Glomerular visceral epithelial cell (primary cell): ENCODE results near the gene ZNF593.

Experiments used
- DNase-seq: peaks from one replicate; pipeline ENCODE4 v3.0.0-alpha.2; 2016; ENCODE audit errors: extremely low spot score

Gene ZNF593

DNA sequence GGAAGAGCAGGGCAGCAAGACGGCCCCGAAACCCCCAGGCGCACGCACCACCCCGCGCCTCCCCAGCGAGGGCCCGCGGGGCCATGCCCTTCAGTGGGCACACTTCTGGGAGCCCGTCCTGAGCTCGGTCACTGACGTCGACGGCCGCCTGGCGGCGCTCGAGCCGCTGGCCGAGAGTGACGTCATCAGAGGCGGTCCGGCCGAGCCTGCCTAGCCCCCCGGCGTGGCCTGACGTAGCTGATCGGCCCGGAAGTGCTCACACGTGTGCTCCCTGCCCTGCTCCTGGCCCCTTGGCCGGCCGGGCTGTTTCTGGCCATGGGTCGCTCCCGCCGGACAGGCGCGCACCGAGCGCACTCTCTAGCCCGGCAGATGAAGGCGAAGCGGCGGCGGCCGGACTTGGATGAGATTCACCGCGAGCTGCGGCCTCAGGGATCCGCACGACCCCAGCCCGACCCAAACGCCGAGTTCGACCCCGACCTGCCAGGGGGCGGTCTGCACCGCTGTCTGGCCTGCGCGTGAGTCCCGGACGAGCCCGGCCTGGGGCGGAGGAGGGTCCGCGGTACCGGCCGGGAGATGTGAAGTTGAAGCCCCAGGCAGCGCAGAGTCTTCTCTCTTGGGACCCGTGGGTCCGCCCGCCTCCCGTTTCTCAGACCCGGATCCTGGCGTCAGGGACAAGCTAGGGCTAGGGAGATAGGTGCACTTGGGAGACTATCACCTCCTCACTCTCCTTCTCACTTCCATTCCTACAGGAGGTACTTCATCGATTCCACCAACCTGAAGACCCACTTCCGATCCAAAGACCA lies at the start of gene ZNF593:
Gene ZNF593 (plus strand): TSS at position 240 of the 803 bp plus-strand sequence. CDS start 76 bp downstream, at position 316.
- peak; percentile 92 for DNase-seq

DNA sequence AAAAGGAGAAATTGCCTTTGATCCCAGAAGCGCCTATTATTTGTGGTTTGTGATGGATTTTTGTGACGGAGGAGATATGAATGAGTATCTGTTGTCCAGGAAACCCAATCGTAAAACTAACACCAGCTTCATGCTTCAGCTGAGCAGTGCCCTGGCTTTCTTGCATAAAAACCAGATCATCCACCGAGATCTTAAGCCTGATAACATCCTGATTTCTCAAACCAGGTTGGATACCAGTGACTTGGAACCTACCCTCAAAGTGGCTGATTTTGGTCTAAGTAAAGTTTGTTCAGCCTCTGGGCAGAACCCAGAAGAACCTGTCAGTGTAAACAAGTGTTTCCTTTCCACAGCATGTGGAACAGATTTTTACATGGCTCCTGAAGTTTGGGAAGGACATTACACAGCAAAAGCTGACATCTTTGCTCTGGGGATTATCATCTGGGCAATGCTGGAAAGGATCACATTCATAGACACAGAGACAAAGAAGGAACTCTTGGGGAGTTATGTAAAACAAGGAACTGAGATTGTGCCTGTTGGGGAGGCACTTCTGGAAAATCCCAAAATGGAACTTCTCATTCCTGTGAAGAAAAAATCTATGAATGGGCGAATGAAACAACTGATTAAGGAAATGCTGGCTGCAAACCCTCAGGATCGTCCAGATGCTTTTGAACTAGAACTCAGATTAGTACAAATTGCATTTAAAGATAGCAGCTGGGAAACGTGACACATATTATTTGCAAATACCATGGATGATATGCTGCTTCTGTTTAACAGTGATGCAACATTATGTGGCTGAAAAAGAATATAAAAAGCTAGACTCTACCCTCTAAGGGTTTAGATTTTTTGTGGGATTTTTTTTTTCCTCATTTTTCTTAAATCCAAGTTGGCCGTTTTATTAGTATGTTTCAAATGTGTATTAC lies 47.6 kb upstream of the ZNF593 start:
- no peak for DNase-seq

DNA sequence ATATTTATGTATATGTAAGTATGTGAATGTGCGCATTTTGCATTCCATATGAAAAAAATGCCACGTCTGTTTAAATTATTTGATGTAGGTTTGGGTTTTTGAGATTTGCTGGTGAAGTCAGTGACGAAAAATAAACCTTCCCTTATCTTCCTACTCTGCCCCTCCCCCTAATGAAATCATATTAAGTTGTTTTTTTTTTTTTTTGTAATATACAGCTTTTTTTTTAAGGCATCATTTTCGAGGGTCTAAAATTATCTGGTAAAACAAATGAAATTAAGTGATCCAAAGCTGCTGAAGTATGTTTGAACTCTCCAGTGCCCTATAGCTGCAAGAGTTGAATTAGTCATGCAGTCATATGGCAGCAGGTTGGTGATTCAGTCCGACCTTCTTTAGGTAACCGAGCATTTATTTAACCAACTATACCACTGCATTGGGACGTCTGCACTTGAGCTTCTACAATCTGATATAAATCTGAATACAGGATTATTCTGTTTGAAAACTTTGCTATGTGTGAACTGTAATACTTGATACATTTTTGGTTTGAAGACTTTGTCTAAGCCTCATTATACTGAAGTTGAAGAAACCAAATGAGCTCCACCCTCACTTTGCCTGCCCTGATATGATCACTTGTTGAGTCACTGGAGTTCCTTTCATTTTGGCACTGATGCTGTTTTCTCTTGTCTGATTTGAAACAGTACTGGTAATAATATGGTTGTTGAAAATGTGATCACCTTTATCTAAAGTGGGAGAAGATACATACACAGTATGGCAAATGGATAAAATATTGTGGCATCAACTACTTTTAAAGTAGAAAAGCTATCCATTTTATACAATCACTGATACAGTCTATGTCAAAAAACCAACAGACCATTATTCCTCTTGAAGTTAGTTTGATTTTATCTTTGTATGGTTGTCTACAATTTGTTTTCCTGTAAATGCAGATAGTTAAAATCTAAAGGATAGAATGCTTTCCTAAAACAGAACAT lies 46.4 kb upstream of the ZNF593 start:
- peak; percentile 25 for DNase-seq

DNA sequence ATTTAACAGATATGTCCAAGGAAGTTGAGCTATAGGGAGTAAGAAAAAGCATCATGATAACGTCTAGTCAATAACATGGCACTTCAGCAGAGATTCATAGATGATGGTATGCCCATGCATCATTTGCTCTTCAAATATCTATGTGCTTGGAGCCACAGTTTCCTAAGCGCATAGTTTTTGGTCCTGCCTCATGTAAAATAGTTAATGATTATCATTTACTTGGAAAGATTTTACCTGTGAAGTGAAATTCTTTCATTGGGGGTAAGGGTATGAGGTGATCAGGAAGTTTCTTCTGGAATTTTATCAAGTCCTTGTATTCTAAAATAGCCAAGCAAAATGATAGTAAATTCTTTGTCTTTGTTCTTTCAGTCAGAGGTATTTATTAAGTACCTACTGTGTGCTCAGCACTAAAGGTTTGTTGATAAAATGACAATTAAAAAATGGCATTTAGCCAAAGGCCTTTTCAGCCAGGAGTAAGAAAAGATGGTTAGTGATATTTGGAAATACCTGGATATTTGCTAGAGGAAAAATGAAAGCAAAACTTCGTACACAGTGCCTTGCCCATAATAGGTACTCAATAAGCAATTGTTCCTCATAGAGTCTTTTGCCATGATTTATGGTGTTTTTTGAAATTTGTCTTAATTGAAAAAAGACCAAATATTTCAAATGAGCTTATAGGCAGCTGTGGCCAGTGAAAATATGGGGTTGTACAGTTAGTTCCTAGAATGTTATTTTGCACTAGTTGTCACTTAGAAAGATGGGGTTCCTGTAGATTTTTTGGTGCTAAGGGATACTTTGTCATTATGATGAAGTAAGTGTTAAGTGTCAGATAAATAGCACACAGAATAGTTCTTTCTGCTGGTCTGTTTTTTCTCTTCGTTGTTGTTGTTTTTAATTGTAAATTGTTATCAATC lies 45.0 kb upstream of the ZNF593 start:
- no peak for DNase-seq

DNA sequence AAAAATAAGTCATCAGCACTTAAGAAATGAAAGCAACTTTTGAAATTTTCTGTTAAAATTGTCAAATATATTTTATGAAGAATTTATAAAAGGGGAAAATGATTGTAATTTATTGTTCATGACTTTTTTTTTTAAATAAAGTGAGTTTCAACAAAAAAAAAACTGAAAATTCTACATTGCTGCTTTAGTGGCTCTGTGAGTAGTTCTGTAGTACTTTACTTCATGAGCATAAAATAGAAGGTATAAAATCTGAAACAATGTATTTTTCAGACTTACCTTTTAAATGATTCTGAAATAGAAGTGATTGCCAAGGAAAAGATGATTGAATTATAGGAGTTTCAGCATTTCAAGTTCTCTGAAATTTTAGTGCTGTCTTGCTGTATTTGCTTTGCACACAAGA lies 44.3 kb upstream of the ZNF593 start:
- no peak for DNase-seq

DNA sequence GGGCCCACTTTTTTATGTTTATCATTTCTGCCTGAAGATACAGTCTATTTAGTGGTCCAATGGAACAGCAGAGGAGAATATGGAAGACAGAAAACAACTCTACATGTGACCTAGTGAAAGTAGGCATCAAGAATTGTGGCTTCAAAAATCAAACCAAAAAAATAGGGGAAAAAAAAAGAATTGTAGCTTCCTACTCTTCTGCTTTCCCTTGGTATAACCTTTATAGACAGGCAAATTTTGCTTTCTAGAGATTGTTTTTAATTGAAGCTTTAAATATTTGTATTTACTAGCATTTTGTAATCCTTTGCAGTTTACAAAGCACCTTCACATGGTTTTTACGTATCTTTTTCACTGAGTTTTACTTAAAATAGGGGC lies 43.8 kb upstream of the ZNF593 start:
- DNase-seq, result no peak

DNA sequence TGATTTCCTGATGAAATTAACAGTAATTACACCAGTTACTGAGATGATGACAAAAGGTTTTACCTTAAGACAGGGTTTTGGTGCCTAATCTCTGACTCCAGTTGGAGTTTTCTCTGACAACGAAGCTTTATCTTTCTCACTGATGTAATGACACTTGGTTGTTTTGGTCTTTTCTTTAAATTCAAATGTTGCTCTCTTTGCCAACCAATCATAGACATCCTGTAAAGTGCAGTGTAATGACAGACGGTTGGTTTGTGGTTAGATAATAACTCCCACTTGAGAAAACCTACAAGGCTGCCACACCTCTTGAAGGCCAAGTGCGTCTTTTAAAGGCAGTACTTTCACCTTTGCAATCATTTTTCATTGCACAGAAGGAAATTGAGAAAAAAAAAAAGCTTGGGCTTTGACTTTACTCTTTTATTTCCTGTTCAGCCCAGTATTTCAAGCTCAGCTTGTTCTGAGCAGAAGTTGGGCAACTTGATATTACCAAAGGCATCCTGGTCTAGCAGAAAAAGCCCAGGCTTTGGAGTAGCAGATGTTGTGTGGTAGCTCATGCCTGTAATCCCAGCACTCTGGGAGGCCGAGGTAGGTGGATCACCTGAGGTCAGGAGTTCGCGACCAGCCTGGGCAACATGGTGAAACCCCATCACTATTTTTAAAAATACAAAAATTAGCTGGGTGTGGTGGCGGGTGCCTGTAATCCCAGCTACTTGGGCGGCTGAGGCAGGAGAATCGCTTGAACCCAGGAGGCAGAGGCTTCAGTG lies 43.2 kb upstream of the ZNF593 start:
- DNase-seq, result peak; percentile 20

DNA sequence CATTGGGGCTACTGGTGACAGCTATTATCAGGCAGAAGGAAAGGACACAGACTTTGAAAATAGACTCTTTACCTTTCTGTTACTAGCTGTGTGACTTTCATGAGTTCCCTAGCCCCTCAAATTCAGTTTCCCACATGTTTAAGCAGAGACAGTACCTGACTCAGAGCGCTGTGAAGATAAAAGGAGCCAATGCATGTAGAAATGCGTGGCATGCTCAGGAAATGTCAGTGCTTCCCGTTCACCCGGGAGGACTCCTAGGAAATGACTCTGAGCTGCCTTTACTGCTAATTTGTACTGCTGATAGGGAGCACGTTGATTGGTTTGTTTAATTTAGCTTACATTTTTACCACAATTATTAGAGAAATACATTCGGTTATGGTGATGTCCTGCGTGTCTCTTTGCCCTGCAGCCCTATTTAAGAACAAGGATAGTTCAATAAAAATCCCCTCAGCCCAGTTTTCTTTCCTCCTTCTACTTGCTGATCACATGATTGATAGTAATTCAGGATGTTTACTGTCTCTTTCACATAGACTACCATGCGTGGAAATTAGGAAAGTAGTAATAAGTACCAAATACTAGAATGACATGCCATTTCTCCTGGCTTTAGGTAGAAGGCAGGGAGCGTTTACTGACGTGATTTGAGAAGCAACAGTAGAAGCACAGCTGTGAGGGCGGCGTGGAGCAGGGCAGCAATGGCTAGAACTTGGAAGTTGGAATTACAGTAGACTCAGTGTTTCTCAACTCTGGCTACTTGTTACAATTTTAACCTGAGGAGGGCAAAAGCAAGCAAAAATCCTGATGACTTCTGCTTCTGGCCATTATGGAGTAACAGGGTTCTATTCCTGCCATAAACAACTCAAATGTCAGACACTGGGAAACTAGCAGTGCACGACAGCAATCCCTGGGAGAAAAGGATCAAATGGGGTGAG lies 42.2 kb upstream of the ZNF593 start:
- no peak for DNase-seq

DNA sequence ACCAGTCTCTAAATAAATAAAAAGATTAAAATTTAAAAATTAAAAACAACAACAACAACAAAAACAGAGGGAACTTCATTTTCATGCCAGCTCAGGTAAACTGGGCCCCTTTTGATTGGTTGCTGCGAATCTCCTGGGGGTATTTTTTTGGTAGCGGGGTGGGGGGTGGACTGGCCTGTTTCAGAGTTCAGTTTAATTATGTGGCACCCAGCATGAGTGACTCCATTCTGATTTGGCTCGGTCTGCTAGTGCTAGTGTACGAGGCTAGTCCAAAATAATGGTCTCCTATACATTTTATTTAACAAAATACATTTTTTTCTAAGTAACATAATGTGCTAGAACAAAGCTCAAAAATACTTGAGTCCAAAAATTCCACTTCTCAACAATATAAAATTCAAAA lies 39.9 kb upstream of the ZNF593 start:
- DNase-seq, result no peak

DNA sequence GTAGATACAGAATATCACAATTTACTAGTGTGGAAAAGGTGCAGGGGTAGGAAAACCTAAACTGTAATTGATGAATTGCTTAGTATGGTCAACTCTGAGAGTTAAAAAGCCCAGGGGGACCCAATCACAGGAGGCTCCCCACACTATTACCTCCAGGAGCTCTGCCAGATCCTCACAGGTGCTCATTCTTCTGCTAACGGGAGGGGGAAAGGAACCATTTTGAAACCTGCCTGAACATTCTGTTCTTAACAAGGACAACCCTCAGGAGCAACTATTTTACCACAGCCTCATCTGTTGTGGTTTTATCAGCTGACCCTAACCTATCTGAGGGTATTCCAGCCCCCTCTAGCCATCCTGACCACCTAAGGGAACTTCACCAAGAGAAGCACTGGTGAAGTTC lies 39.0 kb upstream of the ZNF593 start:
- DNase-seq, result no peak

DNA sequence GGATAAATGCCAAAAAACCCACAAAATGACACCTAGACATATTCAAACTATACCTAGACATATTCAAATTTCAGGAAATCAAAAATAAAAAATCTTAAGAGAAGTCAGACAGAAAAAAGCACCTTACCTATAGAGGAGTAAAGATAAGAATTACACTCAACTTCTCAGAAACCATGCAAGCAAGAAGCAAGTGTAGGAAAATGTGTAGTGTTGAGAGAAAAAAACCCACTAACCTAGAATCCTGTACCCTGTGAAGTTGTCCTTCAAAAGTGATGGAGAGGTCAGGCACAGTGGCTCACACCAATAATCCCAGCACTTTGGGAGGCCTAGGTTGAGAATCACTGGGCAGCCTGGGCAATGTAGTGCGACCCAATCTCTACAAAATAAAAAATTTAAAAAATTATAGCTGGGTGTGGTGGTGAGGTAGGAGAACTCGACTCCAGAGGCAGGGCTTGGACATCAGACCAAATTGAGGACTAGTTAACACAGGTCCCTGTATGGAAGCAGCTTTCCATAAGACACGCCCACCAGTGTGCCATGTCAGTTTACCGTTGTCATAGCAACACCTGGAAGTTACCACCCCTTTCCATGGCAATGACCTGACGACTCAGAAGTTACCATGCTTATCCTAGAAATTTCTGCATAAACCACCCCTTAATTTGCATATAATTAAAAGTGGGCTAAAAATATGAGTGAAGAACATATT lies 37.4 kb upstream of the ZNF593 start:
- no peak for DNase-seq

DNA sequence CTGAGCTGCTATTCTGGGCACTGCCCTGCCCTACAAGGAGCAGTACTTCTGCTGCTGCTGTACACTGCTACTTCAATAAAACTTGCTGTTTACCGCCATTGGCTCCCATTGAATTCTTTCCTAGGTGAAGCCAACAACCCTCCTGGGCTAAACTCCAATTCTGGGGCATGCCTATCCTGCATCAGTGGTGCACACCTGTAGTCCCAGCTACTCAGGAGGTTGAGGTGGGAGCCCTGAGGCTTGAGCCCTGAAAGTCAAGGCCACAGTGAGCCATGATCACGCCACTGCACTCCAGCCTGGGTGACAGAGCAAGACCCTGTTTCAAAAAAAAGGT lies 36.9 kb upstream of the ZNF593 start:
- no peak for DNase-seq

DNA sequence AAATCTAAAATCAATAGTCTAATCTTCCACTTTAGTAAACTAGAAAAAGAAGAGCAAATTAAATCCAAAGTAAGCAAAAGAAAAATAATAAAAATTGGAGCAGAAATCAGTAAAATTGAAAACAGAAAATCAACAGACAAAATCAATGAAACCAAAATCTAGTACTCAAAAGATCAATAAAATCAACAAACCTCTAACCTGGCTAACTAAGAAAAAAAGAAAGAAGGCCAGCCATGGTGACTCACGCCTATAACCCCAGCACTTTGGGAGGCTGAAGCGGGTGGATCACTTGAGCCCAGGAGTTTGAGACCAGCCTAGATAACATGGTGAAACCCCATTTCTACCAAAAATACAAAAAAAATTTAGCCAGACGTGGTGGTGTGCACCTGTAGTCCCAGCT lies 35.2 kb upstream of the ZNF593 start:
- DNase-seq, result no peak

DNA sequence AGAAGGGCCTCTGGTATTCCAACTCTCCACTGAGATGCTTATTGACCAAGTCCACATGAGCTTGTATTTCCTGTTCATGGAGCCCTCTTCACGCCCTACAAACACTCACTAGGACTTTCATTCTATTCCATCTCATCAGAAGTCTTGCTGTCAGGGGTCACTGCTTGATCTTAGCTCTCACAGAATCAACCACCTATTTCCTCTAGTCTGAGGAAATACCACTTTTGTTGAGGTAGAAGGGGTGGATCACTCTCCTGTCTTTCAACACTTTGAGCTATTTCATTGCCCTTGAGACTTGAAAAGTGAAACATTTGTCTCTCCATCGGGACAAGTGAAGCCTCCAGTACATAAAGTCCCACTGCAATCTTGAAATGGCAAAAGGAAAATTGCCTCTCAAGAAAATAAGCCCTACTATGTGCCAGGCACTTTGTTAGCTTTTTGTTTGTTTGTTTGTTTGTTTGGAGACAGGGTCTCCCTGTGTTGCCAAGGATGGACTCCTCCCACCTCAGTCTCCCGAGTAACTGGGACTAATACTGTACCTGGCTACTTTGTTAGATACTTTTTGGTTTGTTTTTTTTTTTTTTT lies 30.6 kb upstream of the ZNF593 start:
- no peak for DNase-seq

DNA sequence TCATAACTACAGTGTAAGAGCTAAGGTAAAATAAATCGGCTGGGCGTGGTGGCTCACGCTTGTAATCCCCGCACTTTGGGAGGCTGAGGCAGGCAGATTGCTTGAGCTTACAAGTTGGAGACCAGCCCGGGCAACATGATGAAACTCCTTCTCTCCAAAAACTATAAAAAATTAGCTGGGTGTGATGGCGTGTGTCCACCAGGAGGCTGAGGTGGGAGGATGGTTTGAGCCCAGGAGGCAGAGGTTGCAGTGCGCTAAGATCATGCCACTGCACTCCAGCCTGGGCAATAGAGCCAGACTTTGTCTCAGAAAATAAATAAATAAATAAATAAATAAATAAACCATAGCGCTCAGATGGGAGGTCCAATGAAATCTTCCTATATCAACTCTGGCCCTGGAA lies 27.5 kb upstream of the ZNF593 start:
- DNase-seq, result no peak

DNA sequence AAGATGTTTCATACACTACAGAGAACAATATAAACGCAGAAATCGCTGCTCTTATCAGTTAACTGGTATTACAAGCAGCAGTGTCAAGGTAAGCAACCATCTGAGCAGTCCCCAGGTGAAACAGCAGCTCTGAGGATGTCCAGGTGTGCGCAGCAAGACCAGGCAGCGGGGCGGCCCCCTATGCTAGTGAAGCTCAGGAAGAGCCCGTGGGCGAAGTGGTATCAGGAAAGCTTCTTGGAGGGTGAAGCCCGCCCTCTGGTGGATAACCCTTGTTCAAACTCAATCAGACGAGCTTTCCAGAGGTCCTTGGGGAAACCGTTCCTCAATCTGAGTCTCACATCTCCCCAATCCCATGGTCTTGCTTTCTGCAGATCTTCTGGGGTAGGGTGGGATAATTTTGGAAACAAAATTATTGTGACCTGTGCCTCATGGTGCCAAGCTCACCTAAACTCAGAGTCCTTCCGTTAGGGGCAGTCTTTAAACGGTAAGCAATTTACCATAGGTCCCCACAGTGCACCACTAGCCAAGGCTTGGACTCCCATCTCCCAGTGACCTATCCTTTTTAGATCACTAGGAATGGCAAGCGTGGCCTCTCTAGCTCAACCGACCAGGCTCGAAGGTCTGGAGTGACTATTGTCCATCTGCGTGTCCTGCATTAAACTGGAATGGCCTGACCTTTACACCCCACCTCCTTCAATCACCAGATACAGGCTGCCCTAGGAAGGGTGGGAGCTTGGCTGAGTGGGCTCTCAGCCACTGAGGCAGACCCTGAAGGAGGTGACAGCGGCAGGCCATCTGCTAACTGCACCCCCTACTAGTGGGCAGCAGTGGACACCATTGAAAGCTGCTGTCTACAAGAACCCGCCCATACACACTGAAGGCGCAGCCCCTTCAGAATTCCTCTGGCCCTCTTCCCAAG lies 24.4 kb upstream of the ZNF593 start:
- peak; percentile 78 for DNase-seq

DNA sequence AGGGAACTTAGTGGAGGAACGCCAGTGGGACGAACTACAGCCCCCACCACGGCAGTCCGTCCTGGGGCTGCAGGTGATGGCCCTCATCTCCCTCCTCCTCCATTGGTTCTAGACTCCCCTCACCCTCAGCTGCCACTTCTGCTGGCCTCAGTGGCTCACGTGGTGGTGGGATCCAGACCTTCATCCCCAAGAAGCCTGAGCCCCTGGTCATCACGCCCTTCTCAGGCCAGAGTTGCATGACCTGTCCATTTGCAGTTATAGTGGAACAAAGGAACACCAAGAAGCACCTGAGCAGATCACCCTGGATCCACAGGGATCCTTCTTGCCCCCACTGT lies 23.8 kb upstream of the ZNF593 start:
- no peak for DNase-seq
